ENCODE measurements around the gene ARL8B. TPM values are rescaled to one million over a fixed set of nuclear protein-coding genes. Genes with fewer than 3 reads are reported as not detected.

ARL8B gene
- total and polyA plus RNA-seq, 8 donors = 60.3 to 93.9 (median 70.2) TPM

DNA sequence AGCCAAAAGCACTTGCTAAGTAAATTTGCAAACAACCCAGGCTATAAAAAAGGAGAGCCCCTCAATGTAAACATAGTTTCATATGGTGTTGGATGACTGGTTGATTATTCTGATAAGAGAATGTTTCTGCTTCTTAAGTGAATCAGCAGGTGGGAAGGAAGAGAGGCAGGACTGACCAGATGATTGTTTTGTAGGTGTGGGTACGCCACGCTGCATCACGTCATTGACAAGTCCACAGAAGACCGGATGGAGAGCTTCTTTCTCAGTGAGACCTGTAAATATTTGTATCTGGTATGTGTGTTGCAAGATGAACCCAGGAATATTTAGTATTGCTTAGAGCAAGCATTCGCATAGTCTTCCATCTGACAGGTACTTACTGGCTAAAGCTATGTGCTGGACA lies 88.8 kb downstream of the ARL8B start:
- Histone ChIP-seq H3K27ac (no peak overlapping the region), H3K9me3 (no peaks in the 10 kb centered on the region), H3K27me3 (no peaks in the 10 kb centered on the region), H3K36me3 (peaks cover 0 to 100% of the 10 kb centered on the region in 2 donors), H3K4me3 (no peak overlapping the region), H3K4me1 (no peaks in the 10 kb centered on the region)
- TF ChIP-seq, protein P1, sequence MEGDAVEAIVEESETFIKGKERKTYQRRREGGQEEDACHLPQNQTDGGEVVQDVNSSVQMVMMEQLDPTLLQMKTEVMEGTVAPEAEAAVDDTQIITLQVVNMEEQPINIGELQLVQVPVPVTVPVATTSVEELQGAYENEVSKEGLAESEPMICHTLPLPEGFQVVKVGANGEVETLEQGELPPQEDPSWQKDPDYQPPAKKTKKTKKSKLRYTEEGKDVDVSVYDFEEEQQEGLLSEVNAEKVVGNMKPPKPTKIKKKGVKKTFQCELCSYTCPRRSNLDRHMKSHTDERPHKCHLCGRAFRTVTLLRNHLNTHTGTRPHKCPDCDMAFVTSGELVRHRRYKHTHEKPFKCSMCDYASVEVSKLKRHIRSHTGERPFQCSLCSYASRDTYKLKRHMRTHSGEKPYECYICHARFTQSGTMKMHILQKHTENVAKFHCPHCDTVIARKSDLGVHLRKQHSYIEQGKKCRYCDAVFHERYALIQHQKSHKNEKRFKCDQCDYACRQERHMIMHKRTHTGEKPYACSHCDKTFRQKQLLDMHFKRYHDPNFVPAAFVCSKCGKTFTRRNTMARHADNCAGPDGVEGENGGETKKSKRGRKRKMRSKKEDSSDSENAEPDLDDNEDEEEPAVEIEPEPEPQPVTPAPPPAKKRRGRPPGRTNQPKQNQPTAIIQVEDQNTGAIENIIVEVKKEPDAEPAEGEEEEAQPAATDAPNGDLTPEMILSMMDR (IDR thresholded peaks at IDR 0.05) = no peak
- no peak for DNase-seq
- ATAC-seq = peak; percentile 10
- intact Hi-C loops (cut with DNase I) = no loop called here

DNA sequence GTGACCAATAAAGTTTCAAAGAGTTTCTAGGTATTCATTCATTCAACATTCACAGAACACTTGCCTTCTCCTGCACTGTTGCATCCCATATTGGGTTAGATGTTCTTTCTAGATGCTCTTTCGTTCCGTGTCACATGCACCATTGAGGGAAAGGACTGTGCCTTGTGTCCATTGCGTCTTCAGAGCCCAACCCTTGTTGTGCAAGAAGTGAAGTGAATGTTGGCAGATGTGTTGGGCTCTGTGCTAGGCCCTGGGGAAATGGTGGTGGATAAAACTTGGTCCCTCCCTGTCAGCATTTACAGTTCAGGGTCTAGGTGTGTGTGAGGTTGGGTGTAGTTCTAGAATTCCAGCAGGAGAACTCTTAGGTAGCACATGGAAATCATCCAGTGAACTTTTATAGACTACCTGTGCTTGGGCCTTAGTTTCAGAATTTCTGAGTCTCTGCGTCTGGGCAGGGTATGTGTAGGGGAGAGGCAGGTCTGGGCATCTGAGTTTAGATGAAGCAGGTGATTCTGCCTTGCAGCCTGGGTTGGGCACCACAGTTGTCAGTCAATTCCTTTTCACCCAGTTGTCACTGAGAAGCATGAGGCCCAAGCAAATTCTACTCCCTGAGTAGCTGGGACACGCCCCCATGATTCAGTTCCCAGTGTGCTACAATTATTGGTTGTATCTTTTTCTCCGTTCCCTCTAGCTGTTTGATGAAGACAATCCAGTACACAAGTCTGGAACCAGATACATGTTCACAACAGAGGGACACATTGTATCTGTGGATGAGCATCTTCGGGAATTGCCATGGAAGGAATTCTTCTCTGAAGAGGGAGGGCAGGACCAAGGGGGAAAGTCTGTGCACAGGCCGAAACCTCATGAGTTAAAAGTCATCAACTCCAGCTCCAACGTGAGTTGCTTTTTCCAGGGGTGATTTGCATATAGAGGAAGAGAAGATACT lies 90.8 kb downstream of the ARL8B start:
- intact Hi-C loops (cut with DNase I) = no loop called here
- TF ChIP-seq, protein P1 (IDR thresholded peaks at IDR 0.05) = no peak

DNA sequence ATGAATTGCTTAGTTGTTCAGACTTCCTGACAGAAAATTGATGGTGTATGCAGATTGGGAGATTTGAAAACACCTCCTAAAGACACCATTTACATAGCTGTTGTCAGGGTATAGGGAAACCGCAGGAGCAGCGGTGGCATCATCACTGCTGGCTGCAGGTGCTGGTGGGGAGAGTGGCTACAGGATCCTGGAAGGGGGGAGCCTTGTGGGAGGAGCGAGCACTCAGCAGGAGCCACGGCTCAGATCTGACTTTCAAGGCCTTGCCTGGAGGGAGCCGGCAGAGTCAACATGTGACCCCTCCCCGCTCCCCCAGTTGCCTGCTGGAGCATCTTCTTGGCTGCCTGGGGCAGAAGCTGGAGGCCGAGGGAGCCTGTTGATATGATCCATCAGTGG lies 91.5 kb downstream of the ARL8B start:
- Histone ChIP-seq H3K27me3 (no peaks in the 10 kb centered on the region), H3K4me1 (peaks cover 7 to 11% of the 10 kb centered on the region in 2 donors), H3K4me3 (no peak overlapping the region), H3K27ac (no peak overlapping the region), H3K9me3 (no peaks in the 10 kb centered on the region), H3K36me3 (peaks cover 0 to 100% of the 10 kb centered on the region in 2 donors)
- intact Hi-C loops (cut with DNase I) = no loop called here
- no peak for DNase-seq
- no peak for ATAC-seq
- TF ChIP-seq, protein P1 (IDR thresholded peaks at IDR 0.05) = no peak

More for the DNA sequence above, 90.8 kb downstream of the ARL8B start:
- peaks cover 0 to 100% of the 10 kb centered on the region in 2 donors for H3K36me3 ChIP-seq
- ATAC-seq (no peak), DNase-seq (no peak)
- H3K27me3 ChIP-seq = no peaks in the 10 kb centered on the region
- no peak overlapping the region for H3K27ac ChIP-seq
- no peaks in the 10 kb centered on the region for H3K9me3 ChIP-seq
- no peak overlapping the region for H3K4me3 ChIP-seq
- peaks cover 0 to 5% of the 10 kb centered on the region in 2 donors for H3K4me1 ChIP-seq

DNA sequence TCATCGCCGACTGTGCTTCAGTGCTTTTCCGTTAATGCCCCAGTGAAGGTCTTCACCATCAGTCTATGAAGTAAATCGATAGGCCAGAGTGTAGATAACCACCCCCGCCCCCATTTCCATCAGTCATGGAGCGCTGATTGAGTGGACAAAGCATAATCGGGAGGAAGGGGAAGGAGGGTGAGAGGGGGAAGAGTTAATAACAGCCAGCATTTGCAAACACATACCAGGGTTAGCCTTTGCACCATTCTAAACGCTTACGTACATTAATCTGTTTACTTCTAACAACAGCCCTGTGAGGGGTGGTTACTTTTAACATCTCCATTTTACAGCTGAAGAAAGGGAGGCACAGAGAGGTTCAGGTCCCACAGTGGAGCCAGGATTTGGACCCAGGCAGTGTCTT lies 92.3 kb downstream of the ARL8B start:
- no peaks in the 10 kb centered on the region for H3K27me3 ChIP-seq
- DNase-seq (no peak), ATAC-seq (no peak)
- H3K27ac ChIP-seq = no peak overlapping the region
- peaks cover 14 to 19% of the 10 kb centered on the region in 2 donors for H3K4me1 ChIP-seq
- intact Hi-C loops (cut with DNase I) = no loop called here
- no peaks in the 10 kb centered on the region for H3K9me3 ChIP-seq
- TF ChIP-seq, protein P1 (IDR thresholded peaks at IDR 0.05) = no peak
- peaks cover 0 to 100% of the 10 kb centered on the region in 2 donors for H3K36me3 ChIP-seq
- H3K4me3 ChIP-seq = no peak overlapping the region

DNA sequence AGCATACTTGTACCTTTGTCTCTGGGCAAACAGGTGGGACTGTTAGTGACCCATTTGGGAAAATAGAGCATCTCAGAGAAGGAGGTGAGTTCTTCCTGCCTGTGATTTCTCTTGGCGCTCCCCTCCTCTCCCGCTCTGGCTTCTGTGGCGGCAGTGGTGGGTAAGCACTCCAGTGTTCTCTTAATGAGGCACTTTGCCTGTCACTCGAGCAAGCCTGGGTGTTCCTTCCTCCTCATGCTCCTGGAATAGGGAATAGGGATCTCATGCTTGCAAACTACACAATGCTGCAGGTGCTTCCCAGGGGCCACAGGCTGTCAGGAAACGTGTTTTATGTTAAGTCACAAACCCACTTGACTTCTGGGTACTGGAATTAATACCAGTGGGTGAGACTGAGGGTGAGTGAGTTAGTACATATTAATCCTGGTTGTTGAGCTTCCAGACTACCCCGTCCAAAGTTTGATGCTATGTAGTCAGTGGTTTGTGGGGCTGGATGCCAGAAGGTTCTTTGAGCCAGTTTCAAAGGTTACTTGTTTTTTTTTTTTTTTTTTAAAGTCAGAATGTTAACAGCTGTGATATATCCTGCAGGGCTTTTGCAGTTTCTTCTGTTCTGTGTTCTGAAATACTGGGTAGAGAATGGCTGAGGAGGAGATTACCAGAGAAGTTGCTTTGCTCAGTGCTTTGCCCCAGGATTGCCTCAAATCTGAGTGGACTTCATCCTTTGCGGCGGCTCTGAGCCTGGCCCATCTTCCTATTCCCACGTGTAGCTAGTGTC lies 95.9 kb downstream of the ARL8B start:
- Histone ChIP-seq H3K9me3 (no peaks in the 10 kb centered on the region), H3K36me3 (peaks cover 0 to 91% of the 10 kb centered on the region in 2 donors), H3K27ac (peak overlapping the region; percentile 31 to 54), H3K27me3 (no peaks in the 10 kb centered on the region), H3K4me1 (peaks cover 14 to 19% of the 10 kb centered on the region in 2 donors), H3K4me3 (no peak overlapping the region)
- ATAC-seq (peak; percentile 81), DNase-seq (peak in 3 of 4 donors; percentile 4 to 63 (median 16))
- intact Hi-C loops (cut with DNase I) = no loop called here
- TF ChIP-seq, protein P1 (IDR thresholded peaks at IDR 0.05) = no peak
